ENCODE results near the gene BEX3.

- TF ChIP-seq, protein P1, sequence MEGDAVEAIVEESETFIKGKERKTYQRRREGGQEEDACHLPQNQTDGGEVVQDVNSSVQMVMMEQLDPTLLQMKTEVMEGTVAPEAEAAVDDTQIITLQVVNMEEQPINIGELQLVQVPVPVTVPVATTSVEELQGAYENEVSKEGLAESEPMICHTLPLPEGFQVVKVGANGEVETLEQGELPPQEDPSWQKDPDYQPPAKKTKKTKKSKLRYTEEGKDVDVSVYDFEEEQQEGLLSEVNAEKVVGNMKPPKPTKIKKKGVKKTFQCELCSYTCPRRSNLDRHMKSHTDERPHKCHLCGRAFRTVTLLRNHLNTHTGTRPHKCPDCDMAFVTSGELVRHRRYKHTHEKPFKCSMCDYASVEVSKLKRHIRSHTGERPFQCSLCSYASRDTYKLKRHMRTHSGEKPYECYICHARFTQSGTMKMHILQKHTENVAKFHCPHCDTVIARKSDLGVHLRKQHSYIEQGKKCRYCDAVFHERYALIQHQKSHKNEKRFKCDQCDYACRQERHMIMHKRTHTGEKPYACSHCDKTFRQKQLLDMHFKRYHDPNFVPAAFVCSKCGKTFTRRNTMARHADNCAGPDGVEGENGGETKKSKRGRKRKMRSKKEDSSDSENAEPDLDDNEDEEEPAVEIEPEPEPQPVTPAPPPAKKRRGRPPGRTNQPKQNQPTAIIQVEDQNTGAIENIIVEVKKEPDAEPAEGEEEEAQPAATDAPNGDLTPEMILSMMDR (conservative IDR thresholded peaks at IDR 0.05; ENCODE audit: low read depth in 2 of 2), result no peak
- TF ChIP-seq POLR2AphosphoS5 (IDR thresholded peaks at IDR 0.05; ENCODE audit: low read depth) (no peak), JUNB (IDR thresholded peaks at IDR 0.05; ENCODE audit: unreplicated experiment) (no peak), REST (IDR thresholded peaks at IDR 0.05; ENCODE audit: unreplicated experiment) (no peak), EZH2 (IDR thresholded peaks at IDR 0.05; ENCODE audit: low read depth, unreplicated experiment) (no peak), EZH2phosphoT487 (IDR thresholded peaks at IDR 0.05; ENCODE audit: unreplicated experiment) (no peak), ETS1 (IDR thresholded peaks at IDR 0.05) (no peak), NANOG (IDR thresholded peaks at IDR 0.05; ENCODE audit: borderline replicate concordance) (no peak), CREB1 (CRISPR knock-in tag; IDR thresholded peaks at IDR 0.05; ENCODE audit: low read depth) (no peak)
Measured at GRCh38 chrX:103357871-103358270, 18.5 kb upstream of the BEX3 start.

All from GM23338 (cell line).